GM12891 (cell line): ENCODE measurements around the gene EFNB3.

ENCODE experiments used
- PAX5 ChIP-seq: IDR thresholded peaks from 2 replicates; pipeline ENCODE4 v1.6.1; 2011; ENCODE audit warnings: low read length, moderate library complexity, mild to moderate bottlenecking; ENCODE audit not compliant: insufficient read depth, severe bottlenecking
- POLR2A ChIP-seq: IDR thresholded peaks from 2 replicates; pipeline ENCODE4 v1.6.1; 2011; ENCODE audit warnings: low read depth, low read length, control low read depth
- POLR2AphosphoS5 ChIP-seq: IDR thresholded peaks from 2 replicates; pipeline ENCODE4 v1.6.1; 2011; ENCODE audit warnings: low read depth, low read length, control low read depth
- TAF1 ChIP-seq: IDR thresholded peaks from 2 replicates; pipeline ENCODE4 v1.6.1; 2011; ENCODE audit warnings: low read depth, low read length, control low read depth

DNA sequence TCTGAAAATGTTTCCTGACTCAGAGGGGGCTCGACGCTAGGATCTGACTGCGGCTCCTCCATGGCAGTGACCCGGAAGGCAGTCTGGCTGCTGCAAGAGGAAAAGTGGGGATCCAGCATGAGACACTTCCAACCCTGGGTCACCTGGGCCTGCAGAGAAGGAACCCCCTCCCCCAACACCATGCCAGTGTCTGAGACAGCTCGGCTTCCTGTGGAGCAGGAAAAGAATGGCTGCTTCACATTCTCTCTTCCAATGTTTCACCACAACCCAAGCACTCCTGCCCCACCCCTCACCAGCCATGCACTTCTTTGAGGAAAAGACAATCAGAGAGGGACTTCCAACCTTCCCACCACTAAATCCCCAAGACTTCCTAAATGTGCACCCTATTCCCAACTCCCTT is 28.5 kb upstream of the EFNB3 start:
- TF ChIP-seq POLR2AphosphoS5 (no peak), POLR2A (no peak), TAF1 (no peak), PAX5 (no peak)
